Duodenal mucosa (tissue), 2 donors: ENCODE results near the gene ABCC4.
"Not testable (repeated sequence)": the region's sequence is repeated elsewhere in the genome, so short reads cannot be mapped to it uniquely, and the experiment has no call there.

Experiments
- H3K27ac ChIP-seq: one replicate; pipeline ENCODE4 v1.7.0; 2013; ENCODE audit warnings: low read depth, low read length
- H3K27me3 ChIP-seq, 2 donors: one replicate each; pipeline ENCODE4 v1.7.0; 2013; ENCODE audit warnings: low read length in 2 of 2, control low read depth in 1 of 2; ENCODE audit not compliant: insufficient read depth in 2 of 2, control insufficient read depth in 1 of 2
- H3K36me3 ChIP-seq, 2 donors: one replicate each; pipeline ENCODE4 v1.7.0; 2013; ENCODE audit warnings: low read length in 2 of 2, control low read depth in 1 of 2; ENCODE audit not compliant: insufficient read depth in 2 of 2, control insufficient read depth in 1 of 2
- H3K4me1 ChIP-seq, 2 donors: one replicate each; pipeline ENCODE4 v1.7.0; 2013; ENCODE audit warnings: low read length in 2 of 2, control low read depth in 1 of 2; ENCODE audit not compliant: insufficient read depth in 2 of 2, control insufficient read depth in 1 of 2
- H3K4me3 ChIP-seq, 2 donors: one replicate each; pipeline ENCODE4 v1.7.0; 2013; ENCODE audit warnings: low read length in 2 of 2, low read depth in 1 of 2
- H3K9ac ChIP-seq, 2 donors: one replicate each; pipeline ENCODE4 v1.7.0; 2013; ENCODE audit warnings: low read length in 2 of 2, low read depth in 1 of 2
- H3K9me3 ChIP-seq, 2 donors: one replicate each; pipeline ENCODE4 v1.7.0; 2013; ENCODE audit warnings: low read length in 2 of 2, control low read depth in 1 of 2; ENCODE audit not compliant: control insufficient read depth in 1 of 2

Gene ABCC4

GRCh38 chr13:95276037-95276505 is 25.2 kb downstream of the ABCC4 start:
- no peak overlapping the region for H3K9ac ChIP-seq
- no peaks in the 10 kb centered on the region for H3K9me3 ChIP-seq
- no peaks in the 10 kb centered on the region for H3K27me3 ChIP-seq
- no peak overlapping the region for H3K4me3 ChIP-seq
- no peaks in the 10 kb centered on the region for H3K36me3 ChIP-seq
- peaks cover 5 to 27% of the 10 kb centered on the region in 2 donors for H3K4me1 ChIP-seq
- no peak overlapping the region for H3K27ac ChIP-seq

DNA sequence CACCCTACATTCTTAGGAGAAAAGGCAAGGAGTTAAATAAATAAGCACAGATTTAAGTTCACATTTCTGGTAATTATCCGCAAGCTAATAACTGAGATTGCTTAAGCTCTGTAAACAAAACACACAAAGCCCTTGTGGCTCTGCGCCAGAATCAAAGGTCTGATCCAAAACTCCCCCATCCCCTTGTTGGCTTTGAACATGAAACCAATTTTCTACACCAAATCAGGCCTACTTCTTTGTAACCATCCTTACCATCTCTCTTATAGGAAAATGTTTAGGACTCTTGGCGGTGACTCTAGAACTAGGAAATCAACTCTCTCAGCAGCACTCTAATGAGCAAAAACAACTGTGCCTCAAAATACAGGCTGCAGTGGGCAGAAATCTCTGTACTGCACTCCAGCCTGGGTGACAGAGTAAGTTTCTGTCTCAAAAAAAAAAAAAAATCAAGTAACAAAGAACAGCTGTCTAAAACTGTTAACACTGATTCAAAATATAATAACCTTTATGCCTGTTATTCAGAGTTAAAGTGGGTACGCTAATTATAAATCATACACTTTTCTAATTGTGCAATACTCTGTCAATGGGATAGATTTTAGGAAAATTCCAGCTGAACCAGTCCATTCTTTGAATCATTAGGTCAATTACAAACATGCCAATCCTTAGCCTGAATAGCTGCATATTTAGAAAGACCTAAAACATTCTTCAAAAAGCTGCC is 25.8 kb downstream of the ABCC4 start:
- no peak overlapping the region for H3K9ac ChIP-seq
- H3K27me3 ChIP-seq = no peaks in the 10 kb centered on the region
- H3K27ac ChIP-seq = no peak overlapping the region
- H3K9me3 ChIP-seq = no peaks in the 10 kb centered on the region
- H3K36me3 ChIP-seq = no peaks in the 10 kb centered on the region
- H3K4me3 ChIP-seq = no peak overlapping the region
- peaks cover 5 to 31% of the 10 kb centered on the region in 2 donors for H3K4me1 ChIP-seq

- peaks cover 5 to 31% of the 10 kb centered on the region in 2 donors for H3K4me1 ChIP-seq
- not testable (repeated sequence) for H3K9me3 ChIP-seq, H3K27ac ChIP-seq, H3K4me3 ChIP-seq, H3K36me3 ChIP-seq, H3K9ac ChIP-seq, H3K27me3 ChIP-seq
Measured at GRCh38 chr13:95273592-95274132, 27.6 kb downstream of the ABCC4 start.

DNA sequence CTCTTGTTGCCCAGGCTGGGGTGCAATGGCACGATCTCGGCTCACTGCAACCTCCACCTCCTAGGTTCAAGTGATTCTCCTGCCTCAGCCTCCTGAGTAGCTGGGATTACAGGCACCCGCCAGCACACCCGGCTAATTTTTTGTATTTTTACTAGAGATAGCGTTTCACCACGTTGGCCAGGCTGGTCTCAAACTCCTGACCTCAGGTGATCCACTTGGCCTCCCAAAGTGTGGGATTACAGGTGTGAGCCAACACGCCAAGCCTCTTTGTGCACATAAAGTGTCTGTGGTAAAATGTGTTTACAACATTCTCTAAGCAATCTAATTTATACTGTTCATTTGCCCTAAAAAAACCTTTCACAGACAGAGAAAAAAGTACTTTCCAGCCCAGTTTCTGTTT is 29.2 kb downstream of the ABCC4 start:
- not testable (repeated sequence) for H3K9ac ChIP-seq, H3K27me3 ChIP-seq, H3K36me3 ChIP-seq, H3K4me3 ChIP-seq, H3K27ac ChIP-seq, H3K9me3 ChIP-seq
- H3K4me1 ChIP-seq = peaks cover 9 to 31% of the 10 kb centered on the region in 2 donors

DNA sequence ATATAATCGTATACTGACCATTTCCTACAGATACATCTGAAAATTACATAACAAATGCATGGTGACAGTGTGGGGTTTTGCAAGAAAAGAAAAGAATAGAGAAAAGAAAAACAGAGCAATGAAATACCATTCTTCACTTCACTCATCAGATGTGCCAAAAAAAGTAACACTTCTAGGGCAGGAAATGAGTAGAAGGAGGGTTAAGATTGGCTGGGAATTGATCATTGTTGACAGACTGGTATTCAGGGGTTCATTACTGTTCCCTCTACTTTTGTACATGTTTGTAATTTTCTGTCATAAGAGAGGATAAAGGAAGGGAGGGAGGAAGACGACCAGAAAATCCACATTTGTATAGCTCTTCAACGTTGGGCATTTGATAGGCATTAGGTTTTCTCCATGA is 31.5 kb downstream of the ABCC4 start:
- Histone ChIP-seq H3K27ac (no peak overlapping the region), H3K36me3 (peaks cover 0 to 2% of the 10 kb centered on the region in 2 donors), H3K4me1 (peaks cover 4 to 20% of the 10 kb centered on the region in 2 donors), H3K9me3 (peaks cover 0 to 3% of the 10 kb centered on the region in 2 donors), H3K4me3 (no peak overlapping the region), H3K9ac (no peak overlapping the region), H3K27me3 (no peaks in the 10 kb centered on the region)

DNA sequence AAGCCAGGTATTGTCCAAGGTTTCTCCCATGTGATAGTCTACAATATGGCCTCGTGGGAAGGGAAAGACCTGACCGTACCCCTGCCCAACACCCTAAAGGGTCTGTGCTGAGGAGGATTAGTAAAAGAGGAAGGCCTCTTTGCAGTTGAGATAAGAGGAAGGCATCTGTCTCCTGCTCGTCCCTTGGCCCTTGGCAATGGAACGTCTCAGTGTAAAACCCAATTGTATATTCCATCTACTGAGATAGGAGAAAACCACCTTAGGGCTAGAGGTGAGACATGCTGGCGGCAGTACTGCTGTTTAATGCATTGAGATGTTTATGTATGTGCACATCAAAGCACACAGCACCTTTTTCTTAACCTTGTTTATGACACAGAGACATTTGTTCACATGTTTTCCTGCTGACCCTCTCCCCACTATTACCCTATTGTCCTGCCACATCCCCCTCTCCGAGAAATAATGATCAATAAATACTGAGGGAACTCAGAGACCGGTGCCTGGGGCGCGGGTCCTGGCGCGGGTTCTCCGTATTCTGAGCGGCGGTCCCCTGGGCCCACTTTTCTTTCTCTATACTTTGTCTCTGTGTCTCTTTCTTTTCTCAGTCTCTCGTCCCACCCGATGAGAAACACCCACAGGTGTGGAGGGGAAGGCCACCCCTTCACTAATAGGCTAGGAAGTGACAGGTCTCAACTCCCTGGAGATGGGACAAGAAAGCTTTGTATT is 32.7 kb downstream of the ABCC4 start:
- not testable (repeated sequence) for H3K9ac ChIP-seq, H3K27ac ChIP-seq, H3K36me3 ChIP-seq, H3K9me3 ChIP-seq, H3K27me3 ChIP-seq, H3K4me3 ChIP-seq
- H3K4me1 ChIP-seq = peaks cover 4 to 12% of the 10 kb centered on the region in 2 donors

DNA sequence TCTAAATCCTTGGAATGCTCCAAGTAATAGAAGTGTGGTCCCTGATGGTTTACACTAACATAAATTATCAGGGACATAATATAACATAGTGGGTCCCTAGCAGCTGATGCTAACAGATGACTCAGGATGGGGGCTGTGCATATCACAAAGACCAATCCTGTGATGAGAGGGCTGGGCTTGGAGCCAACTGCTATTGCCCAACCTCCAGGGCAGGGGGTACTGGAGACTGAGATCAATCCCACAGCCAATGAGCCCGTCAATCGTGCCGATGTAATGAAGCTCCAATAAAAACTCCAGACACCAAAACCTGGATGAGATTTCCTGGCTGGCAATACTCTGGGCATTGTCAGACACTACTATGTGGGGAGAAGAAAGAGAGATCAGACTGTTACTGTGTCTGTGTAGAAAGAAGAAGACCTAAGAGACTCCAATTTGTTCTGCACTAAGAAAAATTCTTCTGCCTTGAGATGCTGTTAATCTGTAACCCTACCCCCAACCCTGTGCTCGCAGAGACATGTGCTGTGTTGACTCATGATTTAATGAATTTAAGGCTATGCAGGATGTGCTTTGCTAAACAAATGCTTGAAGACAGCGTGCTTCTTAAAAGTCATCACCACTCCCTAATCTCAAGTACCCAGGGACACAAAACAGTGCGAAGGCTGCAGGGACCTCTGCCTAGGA is 33.4 kb downstream of the ABCC4 start:
- H3K4me3 ChIP-seq = no peak overlapping the region
- peaks cover 6 to 8% of the 10 kb centered on the region in 2 donors for H3K4me1 ChIP-seq
- peaks cover 0 to 3% of the 10 kb centered on the region in 2 donors for H3K9me3 ChIP-seq

GRCh38 chr13:95264225-95264624 is 37.0 kb downstream of the ABCC4 start:
- no peak overlapping the region for H3K4me3 ChIP-seq
- peaks cover 0 to 3% of the 10 kb centered on the region in 2 donors for H3K9me3 ChIP-seq
- H3K27ac ChIP-seq = no peak overlapping the region
- H3K27me3 ChIP-seq = no peaks in the 10 kb centered on the region
- H3K9ac ChIP-seq = no peak overlapping the region
- H3K4me1 ChIP-seq = peaks cover 26 to 40% of the 10 kb centered on the region in 2 donors
- peaks cover 0 to 2% of the 10 kb centered on the region in 2 donors for H3K36me3 ChIP-seq

More for the DNA sequence above, 33.4 kb downstream of the ABCC4 start:
- H3K27me3 ChIP-seq = no peaks in the 10 kb centered on the region
- no peak overlapping the region for H3K9ac ChIP-seq
- peaks cover 0 to 2% of the 10 kb centered on the region in 2 donors for H3K36me3 ChIP-seq
- no peak overlapping the region for H3K27ac ChIP-seq

- peaks cover 0 to 2% of the 10 kb centered on the region in 2 donors for H3K36me3 ChIP-seq
- no peak overlapping the region for H3K27ac ChIP-seq
- H3K4me1 ChIP-seq = peaks cover 38 to 47% of the 10 kb centered on the region in 2 donors
- H3K4me3 ChIP-seq = no peak overlapping the region
- H3K27me3 ChIP-seq = no peaks in the 10 kb centered on the region
- no peak overlapping the region for H3K9ac ChIP-seq
- H3K9me3 ChIP-seq = peaks cover 0 to 3% of the 10 kb centered on the region in 2 donors
Measured at GRCh38 chr13:95262837-95263384, 38.3 kb downstream of the ABCC4 start.
